HEK293 (cell line): ENCODE results near the gene OR52N5.

Source experiments
- CTCF ChIA-PET: fragments of 350-600 bp; formaldehyde crosslinking; extraction: SDS; loops from one replicate; lab custom pipeline; 2021; ENCODE audit warnings: antibody characterized with exemption; lab: Yijun Ruan, JAX
- POLR2A ChIA-PET: fragments of 300-600 bp; formaldehyde crosslinking; extraction: SDS; loops from one replicate; lab custom pipeline; 2020; ENCODE audit warnings: antibody characterized with exemption, inconsistent platforms; lab: Yijun Ruan, JAX
- H3K27ac ChIP-seq: fragments of 200-500 bp; sonication (Bioruptor generic); 2 replicates; pipeline ENCODE4 v1.5.1; 2014; ENCODE audit warnings: low read depth, low read length, control low read depth, inconsistent platforms; ENCODE audit errors: extremely low read depth
- H3K36me3 ChIP-seq, 2 experiments: fragments of 200-500 bp in 1 of 2; sonication (Bioruptor generic) in 1 of 2; 1 replicate in 1 of 2; 2 replicates in 1 of 2; pipeline ENCODE4 v1.5.1; 2014 to 2017; ENCODE audit warnings: inconsistent platforms in 2 of 2, low read length in 2 of 2; ENCODE audit not compliant: control insufficient read depth in 2 of 2, insufficient read depth in 1 of 2
- H3K4me1 ChIP-seq: fragments of 200-500 bp; sonication (Bioruptor generic); 2 replicates; pipeline ENCODE4 v1.5.1; 2014; ENCODE audit warnings: mild to moderate bottlenecking, low read length, inconsistent platforms; ENCODE audit not compliant: control insufficient read depth, insufficient read depth
- H3K4me3 ChIP-seq: 2 replicates; pipeline ENCODE4 v1.5.1; 2011; ENCODE audit warnings: low read depth, mild to moderate bottlenecking, control low read depth, low read length, moderate library complexity
- H3K9me3 ChIP-seq: fragments of 200-500 bp; sonication (Bioruptor generic); 2 replicates; pipeline ENCODE4 v1.5.1; 2014; ENCODE audit warnings: low read depth, low read length, inconsistent platforms; ENCODE audit not compliant: control insufficient read depth, insufficient read depth
- GLIS2 ChIP-seq: fragments of 450-650 bp; formaldehyde crosslinking; IDR thresholded peaks from 2 replicates; pipeline ENCODE4 v1.5.1; 2016; ENCODE audit warnings: missing biosample characterization, missing genetic modification characterization
- HOXC10 ChIP-seq: sonication (generic); formaldehyde crosslinking; IDR thresholded peaks from 2 replicates; pipeline ENCODE4 v1.8.1; 2023; ENCODE audit warnings: mild to moderate bottlenecking, missing genetic modification reagents
- PRDM10 ChIP-seq: fragments of 450-650 bp; formaldehyde crosslinking; IDR thresholded peaks from 2 replicates; pipeline ENCODE4 v1.5.1; 2016; ENCODE audit warnings: missing biosample characterization, missing genetic modification characterization
- RBAK ChIP-seq: fragments of 450-650 bp; formaldehyde crosslinking; IDR thresholded peaks from 2 replicates; pipeline ENCODE4 v1.5.1; 2016; ENCODE audit warnings: missing biosample characterization, missing genetic modification characterization
- TRIM28 ChIP-seq: IDR thresholded peaks from 2 replicates; pipeline ENCODE4 v1.6.1; 2011; ENCODE audit warnings: low read length, control low read depth, borderline replicate concordance
- ZFP37 ChIP-seq: fragments of 450-650 bp; formaldehyde crosslinking; IDR thresholded peaks from 2 replicates; pipeline ENCODE4 v1.5.1; 2016; ENCODE audit warnings: missing biosample characterization, missing genetic modification characterization
- ZNF184 ChIP-seq: fragments of 450-650 bp; IDR thresholded peaks from 2 replicates; pipeline ENCODE4 v1.5.1; 2018; ENCODE audit warnings: missing biosample characterization, mild to moderate bottlenecking, missing genetic modification characterization
- ZNF239 ChIP-seq: fragments of 450-650 bp; formaldehyde crosslinking; IDR thresholded peaks from 2 replicates; pipeline ENCODE4 v1.5.1; 2016; ENCODE audit warnings: missing biosample characterization, missing genetic modification characterization
- ZNF24 ChIP-seq: fragments of 450-650 bp; formaldehyde crosslinking; IDR thresholded peaks from 2 replicates; pipeline ENCODE4 v1.5.1; 2016; ENCODE audit warnings: missing biosample characterization, missing genetic modification characterization
- ZNF274 ChIP-seq, 2 experiments: fragments of 200-500 bp in 1 of 2; fragments of 450-650 bp in 1 of 2; sonication (Bioruptor generic) in 1 of 2; formaldehyde crosslinking in 1 of 2; IDR thresholded peaks; 2 replicates each; pipeline versions ENCODE4 v1.5.1 to v1.6.1; 2014 to 2016; ENCODE audit warnings: borderline replicate concordance in 1 of 2, inconsistent platforms in 1 of 2, low read length in 1 of 2, missing biosample characterization in 1 of 2, missing genetic modification characterization in 1 of 2
- ZNF292 ChIP-seq: fragments of 450-650 bp; formaldehyde crosslinking; IDR thresholded peaks from 2 replicates; pipeline ENCODE4 v1.5.1; 2016; ENCODE audit warnings: low read depth, missing biosample characterization, missing genetic modification characterization, borderline replicate concordance
- ZNF416 ChIP-seq: fragments of 450-650 bp; formaldehyde crosslinking; IDR thresholded peaks from 2 replicates; pipeline ENCODE4 v1.5.1; 2016; ENCODE audit warnings: missing biosample characterization, missing genetic modification characterization
- ZNF585B ChIP-seq: fragments of 450-650 bp; formaldehyde crosslinking; IDR thresholded peaks from 2 replicates; pipeline ENCODE4 v1.5.1; 2016; ENCODE audit warnings: missing biosample characterization, missing genetic modification characterization
- ZNF629 ChIP-seq: fragments of 450-650 bp; formaldehyde crosslinking; IDR thresholded peaks from 2 replicates; pipeline ENCODE4 v1.5.1; 2017; ENCODE audit warnings: missing biosample characterization, missing genetic modification characterization
- ZNF704 ChIP-seq: fragments of 450-650 bp; formaldehyde crosslinking; IDR thresholded peaks from 2 replicates; pipeline ENCODE4 v1.5.1; 2016; ENCODE audit warnings: missing biosample characterization, missing genetic modification characterization
- ZNF76 ChIP-seq: fragments of 450-650 bp; formaldehyde crosslinking; IDR thresholded peaks from 2 replicates; pipeline ENCODE4; 2016; ENCODE audit warnings: low read depth, missing biosample characterization, missing genetic modification characterization, borderline replicate concordance
- ZNF837 ChIP-seq: fragments of 450-650 bp; formaldehyde crosslinking; IDR thresholded peaks from 2 replicates; pipeline ENCODE4 v1.5.1; 2016; ENCODE audit warnings: missing biosample characterization, missing genetic modification characterization
- TF ChIP-seq, protein P1 (sequence below): fragments of 450-650 bp; formaldehyde crosslinking; conservative IDR thresholded peaks from 2 replicates; pipeline ENCODE4 v1.5.1; 2016; ENCODE audit warnings: low read depth, missing biosample characterization, missing genetic modification characterization
- TF ChIP-seq, protein P2 (sequence below): fragments of 450-650 bp; formaldehyde crosslinking; IDR thresholded peaks from 2 replicates; pipeline ENCODE4 v1.5.1; 2016; ENCODE audit warnings: missing biosample characterization, missing genetic modification characterization
- TF ChIP-seq, protein P3 (sequence below): fragments of 450-650 bp; formaldehyde crosslinking; IDR thresholded peaks from 2 replicates; pipeline ENCODE4 v1.5.0; 2017; ENCODE audit warnings: missing biosample characterization, missing genetic modification characterization, borderline replicate concordance

Gene OR52N5

DNA sequence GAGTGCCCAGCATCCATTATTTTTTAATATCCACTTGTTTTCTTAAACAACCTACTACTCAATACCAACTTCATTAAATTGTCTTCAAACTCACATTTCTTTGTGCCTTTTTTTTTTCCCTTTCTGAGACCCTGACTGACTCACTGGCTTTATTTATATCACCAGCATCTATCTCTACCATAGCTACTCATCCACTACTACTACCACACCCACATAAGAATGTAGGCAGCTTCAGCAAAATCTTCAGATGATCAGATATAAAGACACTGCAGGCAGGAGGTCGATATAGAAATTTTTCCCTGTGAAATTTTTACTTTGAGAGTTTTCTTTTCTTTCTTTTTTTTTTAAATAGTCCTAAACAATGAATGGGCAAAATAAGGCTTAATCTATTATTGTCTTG, 44.7 kb downstream of the OR52N5 start:
- ChIA-PET POLR2A (no interaction called here), CTCF (no interaction called here)
- Histone ChIP-seq H3K4me1 (no peaks in the 10 kb centered on the region), H3K36me3 (no peaks in the 10 kb centered on the region), H3K9me3 (no peaks in the 10 kb centered on the region)
- TF ChIP-seq, protein P1, sequence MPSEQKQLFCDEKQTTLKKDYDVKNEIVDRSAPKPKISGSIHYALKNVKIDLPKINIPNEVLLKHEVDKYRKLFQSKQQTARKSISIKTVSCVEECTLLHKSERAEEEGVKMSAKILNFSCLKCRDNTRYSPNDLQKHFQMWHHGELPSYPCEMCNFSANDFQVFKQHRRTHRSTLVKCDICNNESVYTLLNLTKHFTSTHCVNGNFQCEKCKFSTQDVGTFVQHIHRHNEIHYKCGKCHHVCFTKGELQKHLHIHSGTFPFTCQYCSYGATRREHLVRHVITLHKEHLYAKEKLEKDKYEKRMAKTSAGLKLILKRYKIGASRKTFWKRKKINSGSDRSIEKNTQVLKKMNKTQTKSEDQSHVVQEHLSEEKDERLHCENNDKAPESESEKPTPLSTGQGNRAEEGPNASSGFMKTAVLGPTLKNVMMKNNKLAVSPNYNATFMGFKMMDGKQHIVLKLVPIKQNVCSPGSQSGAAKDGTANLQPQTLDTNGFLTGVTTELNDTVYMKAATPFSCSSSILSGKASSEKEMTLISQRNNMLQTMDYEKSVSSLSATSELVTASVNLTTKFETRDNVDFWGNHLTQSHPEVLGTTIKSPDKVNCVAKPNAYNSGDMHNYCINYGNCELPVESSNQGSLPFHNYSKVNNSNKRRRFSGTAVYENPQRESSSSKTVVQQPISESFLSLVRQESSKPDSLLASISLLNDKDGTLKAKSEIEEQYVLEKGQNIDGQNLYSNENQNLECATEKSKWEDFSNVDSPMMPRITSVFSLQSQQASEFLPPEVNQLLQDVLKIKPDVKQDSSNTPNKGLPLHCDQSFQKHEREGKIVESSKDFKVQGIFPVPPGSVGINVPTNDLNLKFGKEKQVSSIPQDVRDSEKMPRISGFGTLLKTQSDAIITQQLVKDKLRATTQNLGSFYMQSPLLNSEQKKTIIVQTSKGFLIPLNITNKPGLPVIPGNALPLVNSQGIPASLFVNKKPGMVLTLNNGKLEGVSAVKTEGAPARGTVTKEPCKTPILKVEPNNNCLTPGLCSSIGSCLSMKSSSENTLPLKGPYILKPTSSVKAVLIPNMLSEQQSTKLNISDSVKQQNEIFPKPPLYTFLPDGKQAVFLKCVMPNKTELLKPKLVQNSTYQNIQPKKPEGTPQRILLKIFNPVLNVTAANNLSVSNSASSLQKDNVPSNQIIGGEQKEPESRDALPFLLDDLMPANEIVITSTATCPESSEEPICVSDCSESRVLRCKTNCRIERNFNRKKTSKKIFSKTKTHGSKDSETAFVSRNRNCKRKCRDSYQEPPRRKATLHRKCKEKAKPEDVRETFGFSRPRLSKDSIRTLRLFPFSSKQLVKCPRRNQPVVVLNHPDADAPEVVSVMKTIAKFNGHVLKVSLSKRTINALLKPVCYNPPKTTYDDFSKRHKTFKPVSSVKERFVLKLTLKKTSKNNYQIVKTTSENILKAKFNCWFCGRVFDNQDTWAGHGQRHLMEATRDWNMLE (tag by site-specific recombination) = no peak
- TF ChIP-seq ZNF837 (tag by site-specific recombination) (no peak), ZNF239 (tag by site-specific recombination) (no peak), ZNF24 (tag by site-specific recombination) (no peak), GLIS2 (tag by site-specific recombination) (no peak), ZNF274 (IDR thresholded peaks at IDR 0.05; ENCODE audit: low read length) (no peak), ZNF274 (tag by site-specific recombination; IDR thresholded peaks at IDR 0.05; ENCODE audit: borderline replicate concordance) (no peak), ZNF629 (tag by site-specific recombination) (no peak), ZNF416 (tag by site-specific recombination) (no peak), PRDM10 (tag by site-specific recombination) (no peak), HOXC10 (CRISPR knock-in tag) (no peak), ZNF704 (no peak), ZNF76 (tag by site-specific recombination) (no peak), ZNF585B (tag by site-specific recombination) (no peak), RBAK (no peak), ZNF184 (no peak), ZFP37 (no peak), TRIM28 (no peak), ZNF292 (no peak)
- TF ChIP-seq, protein P2, sequence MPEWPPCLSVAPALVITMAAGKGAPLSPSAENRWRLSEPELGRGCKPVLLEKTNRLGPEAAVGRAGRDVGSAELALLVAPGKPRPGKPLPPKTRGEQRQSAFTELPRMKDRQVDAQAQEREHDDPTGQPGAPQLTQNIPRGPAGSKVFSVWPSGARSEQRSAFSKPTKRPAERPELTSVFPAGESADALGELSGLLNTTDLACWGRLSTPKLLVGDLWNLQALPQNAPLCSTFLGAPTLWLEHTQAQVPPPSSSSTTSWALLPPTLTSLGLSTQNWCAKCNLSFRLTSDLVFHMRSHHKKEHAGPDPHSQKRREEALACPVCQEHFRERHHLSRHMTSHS (tag by site-specific recombination) = no peak
- TF ChIP-seq, protein P3, sequence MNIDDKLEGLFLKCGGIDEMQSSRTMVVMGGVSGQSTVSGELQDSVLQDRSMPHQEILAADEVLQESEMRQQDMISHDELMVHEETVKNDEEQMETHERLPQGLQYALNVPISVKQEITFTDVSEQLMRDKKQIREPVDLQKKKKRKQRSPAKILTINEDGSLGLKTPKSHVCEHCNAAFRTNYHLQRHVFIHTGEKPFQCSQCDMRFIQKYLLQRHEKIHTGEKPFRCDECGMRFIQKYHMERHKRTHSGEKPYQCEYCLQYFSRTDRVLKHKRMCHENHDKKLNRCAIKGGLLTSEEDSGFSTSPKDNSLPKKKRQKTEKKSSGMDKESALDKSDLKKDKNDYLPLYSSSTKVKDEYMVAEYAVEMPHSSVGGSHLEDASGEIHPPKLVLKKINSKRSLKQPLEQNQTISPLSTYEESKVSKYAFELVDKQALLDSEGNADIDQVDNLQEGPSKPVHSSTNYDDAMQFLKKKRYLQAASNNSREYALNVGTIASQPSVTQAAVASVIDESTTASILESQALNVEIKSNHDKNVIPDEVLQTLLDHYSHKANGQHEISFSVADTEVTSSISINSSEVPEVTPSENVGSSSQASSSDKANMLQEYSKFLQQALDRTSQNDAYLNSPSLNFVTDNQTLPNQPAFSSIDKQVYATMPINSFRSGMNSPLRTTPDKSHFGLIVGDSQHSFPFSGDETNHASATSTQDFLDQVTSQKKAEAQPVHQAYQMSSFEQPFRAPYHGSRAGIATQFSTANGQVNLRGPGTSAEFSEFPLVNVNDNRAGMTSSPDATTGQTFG (tag by site-specific recombination) = no peak
- TF ChIP-seq, all 188 proteins: peak for 0
- no peak overlapping the region for H3K4me3 ChIP-seq
- no peak overlapping the region for H3K27ac ChIP-seq
